HG02642 (cell line): ENCODE data around the gene PLEKHO2.

ENCODE experiments used
- ATAC-seq: cut with Tn5 transposase; IDR thresholded peaks from one replicate; pipeline ENCODE4 v1.9.1; 2021; ENCODE audit warnings: mild to moderate bottlenecking; ENCODE audit not compliant: unreplicated experiment, poor library complexity

PLEKHO2 gene

DNA sequence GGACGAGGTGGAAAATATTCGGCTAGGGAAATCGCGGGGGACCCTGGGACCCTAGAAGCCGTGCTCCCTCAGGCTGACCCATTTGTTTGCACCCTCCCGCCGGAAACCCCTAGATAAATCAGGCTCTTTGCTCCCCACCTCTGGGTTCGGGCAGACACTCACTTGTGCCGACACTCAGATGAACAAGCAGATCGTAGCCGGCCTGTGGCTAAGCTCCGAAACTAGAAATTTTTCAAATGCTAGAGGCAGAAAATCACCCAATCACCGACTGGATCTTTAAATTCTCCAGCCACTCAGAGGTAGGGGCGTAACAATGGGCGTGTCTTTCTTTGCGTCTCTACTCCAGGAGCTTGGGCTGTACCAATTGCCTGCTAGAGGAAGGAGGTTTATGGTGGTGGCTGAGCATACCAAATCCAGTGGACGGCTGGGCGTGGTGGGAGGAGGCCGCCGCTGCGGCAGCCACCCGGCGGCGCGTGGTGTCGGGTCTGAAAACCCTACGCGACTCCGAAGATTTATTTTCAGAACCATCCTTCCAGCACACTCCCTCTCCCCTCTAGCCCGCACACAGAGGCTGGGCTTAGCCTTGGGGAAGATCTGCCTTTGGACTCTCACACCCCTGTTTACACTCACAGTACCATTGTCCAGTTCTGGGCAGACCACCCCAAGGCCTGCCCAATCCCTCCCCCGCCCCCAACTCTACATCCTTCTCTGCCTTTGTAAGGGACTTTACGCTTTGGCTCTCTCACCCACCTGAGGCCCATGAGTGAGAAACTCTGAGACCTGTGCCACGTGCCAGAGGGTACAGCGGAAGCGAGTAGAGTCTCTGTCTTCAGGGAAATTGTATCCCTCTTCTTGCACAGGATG is 16.1 kb upstream of the PLEKHO2 start, which contains the start of gene PIF1:
PIF1 (minus strand) TSS at position 217 of the 864 bp plus-strand sequence. CDS start 1,312 bp downstream, outside the sequence.
- ATAC-seq, result peak; percentile 83

GRCh38 chr15:64828985-64829384 is 12.7 kb upstream of the PLEKHO2 start:
- no peak for ATAC-seq

DNA sequence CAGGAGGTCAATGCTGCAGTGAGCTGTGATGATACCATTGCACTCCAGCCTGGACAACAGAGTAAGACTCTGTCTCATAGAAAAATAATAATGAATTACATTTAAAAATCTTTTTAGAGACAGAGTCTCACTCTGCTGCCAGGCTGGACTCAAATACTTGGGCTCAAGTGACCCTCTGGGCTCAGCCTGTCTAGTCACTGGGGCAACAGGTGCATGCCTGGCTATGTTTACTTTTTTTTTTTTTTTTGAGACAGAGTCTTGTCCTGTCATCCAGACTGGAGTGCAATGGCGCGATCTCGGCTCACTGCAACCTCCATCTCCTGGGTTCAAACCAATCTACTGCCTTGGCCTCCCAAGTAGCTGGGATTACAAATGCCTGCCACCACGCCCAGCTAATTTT is 8.0 kb upstream of the PLEKHO2 start:
- no peak for ATAC-seq

DNA sequence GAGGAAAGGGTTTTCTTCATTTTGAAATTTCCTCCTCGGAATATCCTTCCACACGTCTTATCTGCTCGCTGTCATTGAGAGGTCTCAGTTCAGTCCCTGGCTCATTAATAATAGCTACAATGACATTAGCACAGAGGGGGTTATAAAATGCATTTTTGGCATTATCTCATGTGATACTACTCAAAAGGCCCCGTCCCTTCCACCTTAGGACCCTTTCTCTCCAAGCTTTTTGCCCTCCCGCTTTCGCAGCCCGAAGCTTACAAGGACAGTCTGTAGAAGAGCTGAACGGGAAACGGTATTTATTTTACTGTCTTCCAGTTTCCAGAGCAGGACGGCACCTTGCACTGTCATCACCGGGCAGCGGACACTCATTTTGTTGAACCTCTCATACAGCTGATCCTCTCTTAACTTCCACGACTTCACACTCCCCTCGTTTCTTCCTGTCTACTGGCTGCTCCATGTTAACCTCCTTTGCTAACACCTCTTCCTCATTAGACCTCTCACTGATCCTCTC is 5.6 kb upstream of the PLEKHO2 start:
- ATAC-seq, result no peak

- ATAC-seq, result no peak
Measured at GRCh38 chr15:64837502-64837901, 4.2 kb upstream of the PLEKHO2 start.

- ATAC-seq, result no peak
Measured at GRCh38 chr15:64841060-64841343, 713 bp upstream of the PLEKHO2 start.

DNA sequence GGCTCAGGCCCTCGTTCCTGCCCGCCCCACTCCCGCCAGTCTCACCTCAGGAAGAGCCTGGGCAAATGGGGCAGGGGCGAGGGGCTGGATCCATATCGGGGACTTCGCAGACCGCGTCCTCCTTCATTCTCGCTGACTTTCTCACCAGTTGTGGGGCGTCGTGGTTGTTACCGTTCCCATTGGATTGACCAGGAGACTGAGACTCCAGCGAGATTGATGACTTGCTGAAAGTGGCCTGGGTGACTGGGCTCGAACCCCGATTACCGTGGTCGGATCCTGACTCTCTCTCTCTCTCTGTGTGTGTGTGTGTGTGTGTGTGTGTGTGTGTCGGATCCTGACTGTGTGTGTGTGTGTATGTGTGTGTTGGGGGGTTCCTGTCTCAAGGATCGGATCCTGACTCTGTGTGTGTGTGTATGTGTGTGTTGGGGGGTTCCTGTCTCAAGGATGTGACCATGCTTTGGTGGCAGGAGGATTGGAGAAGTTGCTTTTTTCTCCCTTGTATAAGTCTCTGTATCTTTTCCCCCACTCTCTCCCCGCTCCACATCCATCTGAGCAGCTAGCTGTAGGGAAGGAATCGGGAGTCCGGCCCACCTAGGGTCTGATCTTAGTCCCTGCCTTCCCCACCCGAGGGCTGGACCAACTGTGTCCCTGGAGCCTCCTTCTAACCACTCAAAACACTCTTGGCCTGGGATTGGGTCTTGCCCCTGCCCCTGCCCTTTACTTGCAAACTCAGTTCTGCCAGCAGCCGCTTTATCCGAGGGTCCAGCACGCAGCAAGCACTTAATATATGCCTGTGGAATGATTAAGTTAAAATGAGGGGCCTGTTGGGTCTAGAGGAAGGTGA is 603 bp downstream of the PLEKHO2 start:
- no peak for ATAC-seq

GRCh38 chr15:64842986-64843561 is 1.4 kb downstream of the PLEKHO2 start:
- no peak for ATAC-seq

DNA sequence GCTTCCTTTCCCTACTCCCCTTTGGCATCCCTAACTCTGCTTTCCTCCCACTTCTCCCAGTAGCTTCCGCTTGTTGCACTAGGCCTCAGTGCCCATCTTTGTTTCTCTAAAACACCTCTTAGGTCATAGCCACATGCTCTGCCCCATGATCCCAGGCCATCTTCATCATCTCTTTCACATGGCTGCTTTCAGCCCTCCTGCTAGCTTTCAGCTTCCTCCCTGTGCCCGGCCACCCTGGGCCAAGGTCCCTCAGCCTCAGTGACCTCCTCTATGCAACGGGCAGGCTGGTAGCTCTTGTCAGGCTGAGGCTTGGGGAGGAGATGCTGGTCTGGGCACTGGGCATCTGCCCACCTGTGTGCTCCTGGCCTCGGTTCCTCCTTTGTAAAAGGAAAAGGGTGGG is 2.3 kb downstream of the PLEKHO2 start:
- no peak for ATAC-seq

- no peak for ATAC-seq
Measured at GRCh38 chr15:64844576-64845145, 2.9 kb downstream of the PLEKHO2 start.

- no peak for ATAC-seq
Measured at GRCh38 chr15:64845183-64845611, 3.5 kb downstream of the PLEKHO2 start.

DNA sequence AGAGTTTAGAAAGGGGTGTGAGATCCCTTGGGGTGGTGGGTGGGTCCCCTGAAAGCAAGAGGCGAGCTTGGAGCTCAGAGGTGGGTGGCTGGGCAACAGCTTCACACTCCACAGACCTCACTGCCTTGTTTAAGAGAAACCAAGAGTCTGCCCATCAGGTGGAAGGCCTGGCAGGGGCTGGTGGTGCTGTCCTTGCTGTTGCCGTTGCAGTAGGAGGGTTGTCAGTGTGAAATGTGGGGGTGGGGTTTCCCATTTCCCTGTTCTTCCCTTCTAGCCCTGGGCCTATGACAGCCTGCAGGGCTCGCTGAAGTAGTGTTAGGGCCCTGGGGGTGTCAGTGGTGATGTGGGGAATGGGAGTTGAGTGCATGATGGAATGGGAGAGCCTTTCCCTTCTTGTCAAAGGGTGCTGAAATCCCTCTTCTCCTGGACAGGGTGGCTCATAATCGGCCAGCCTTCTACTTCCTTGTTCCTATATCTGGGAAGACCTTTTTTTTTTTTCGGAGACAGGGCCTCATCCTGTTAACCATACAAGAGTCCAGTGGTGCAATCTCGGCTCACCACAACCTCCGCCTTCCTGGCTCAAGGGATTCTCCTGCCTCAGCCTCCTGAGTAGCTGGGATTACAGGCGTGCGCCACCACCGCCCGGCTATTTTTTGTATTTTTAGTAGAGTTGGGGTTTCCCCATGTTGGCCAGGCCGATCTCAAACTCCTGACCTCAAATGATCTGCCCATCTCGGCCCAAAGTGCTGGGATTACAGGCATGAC is 4.3 kb downstream of the PLEKHO2 start:
- no peak for ATAC-seq

DNA sequence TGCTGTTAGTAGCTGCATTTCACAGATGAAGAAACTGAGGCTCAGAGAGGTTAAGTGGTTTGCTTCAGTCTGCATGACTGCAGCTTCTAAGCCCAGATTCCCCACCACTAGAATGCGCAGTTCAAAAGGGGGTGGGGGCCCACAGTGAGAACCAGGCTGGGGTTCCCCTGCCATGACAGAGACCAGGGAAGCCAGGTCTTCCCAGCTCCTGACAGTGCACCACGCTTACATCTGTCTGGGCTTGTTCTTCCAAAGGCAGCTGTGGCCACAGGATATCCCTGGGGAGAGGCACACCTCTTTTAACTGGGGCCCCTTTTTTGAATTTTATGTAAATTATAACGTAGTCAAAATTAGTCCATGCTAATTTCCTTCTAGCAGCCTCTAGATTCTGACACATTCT is 5.3 kb downstream of the PLEKHO2 start:
- ATAC-seq, result no peak

- no peak for ATAC-seq
Measured at GRCh38 chr15:64847448-64847847, 5.7 kb downstream of the PLEKHO2 start.

GRCh38 chr15:64847876-64848716 is 6.4 kb downstream of the PLEKHO2 start:
- ATAC-seq, result no peak

DNA sequence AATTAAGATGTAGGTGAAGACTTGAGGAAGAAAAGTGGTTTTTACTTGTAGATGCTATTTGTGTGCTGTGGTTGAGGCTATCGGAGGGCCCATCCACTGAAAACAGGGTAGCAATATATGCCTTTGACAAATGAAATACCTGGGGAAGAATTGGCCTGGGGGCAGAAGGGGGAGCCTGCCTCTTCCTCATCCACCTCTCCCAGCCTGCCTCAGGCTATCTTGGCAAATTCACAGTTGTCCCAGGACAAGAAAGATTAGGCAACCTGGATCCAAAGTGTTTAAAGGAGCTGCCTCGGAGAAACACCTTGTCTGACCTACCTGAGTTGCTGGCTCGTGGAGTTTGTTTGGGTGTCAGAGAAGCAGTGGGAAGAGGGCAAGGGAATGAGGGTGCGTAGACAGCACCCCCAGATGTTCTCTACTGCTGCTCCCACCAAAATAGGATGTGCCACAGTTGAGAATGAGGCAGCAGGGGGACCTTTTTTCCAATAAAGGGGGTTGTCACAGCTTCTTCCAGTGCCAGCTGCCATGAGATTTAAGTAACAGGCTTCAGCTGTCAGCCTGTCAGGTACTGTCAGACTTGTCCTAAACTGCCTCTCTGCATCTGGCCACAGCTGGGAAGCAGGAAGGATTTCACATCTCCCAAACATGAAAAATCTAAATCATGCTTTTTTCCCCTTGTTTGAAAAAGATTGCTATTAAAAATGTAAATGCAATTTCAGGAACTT is 9.2 kb downstream of the PLEKHO2 start:
- no peak for ATAC-seq

GRCh38 chr15:64851503-64851840 is 9.8 kb downstream of the PLEKHO2 start:
- ATAC-seq, result no peak

DNA sequence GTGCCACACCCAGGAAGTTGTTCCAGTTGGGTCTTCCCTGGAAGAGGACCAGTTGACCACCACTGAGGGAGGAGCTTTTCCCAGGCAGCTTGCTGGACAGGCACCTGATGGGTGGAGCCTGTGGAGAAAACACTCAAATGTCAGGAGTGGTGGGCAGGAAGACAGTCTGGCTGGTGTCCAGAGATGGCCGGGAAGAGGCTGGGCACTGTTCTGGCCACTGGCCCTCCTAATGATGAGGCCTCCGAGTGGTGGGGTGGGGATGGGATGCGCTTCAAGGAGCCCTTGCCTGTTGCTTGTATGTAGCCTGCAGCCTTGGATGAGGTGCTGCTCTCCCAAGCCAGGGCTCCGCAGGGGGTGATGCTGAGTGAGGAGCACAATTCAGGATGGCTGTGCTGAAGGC is 12.3 kb downstream of the PLEKHO2 start:
- no peak for ATAC-seq
